ENCODE data around the gene NR6A1. TPM values are rescaled to one million over a fixed set of nuclear protein-coding genes. Genes with fewer than 3 reads are reported as not detected.
A peak's percentile ranks its signal among the peaks of the same experiment; 100 is the strongest.

NR6A1 gene
- total and polyA plus RNA-seq, 2 of the 8 experiments (the other 6 are each of a cell fraction or from before 2014, with no cell fraction given): 93.2 to 237 TPM

DNA sequence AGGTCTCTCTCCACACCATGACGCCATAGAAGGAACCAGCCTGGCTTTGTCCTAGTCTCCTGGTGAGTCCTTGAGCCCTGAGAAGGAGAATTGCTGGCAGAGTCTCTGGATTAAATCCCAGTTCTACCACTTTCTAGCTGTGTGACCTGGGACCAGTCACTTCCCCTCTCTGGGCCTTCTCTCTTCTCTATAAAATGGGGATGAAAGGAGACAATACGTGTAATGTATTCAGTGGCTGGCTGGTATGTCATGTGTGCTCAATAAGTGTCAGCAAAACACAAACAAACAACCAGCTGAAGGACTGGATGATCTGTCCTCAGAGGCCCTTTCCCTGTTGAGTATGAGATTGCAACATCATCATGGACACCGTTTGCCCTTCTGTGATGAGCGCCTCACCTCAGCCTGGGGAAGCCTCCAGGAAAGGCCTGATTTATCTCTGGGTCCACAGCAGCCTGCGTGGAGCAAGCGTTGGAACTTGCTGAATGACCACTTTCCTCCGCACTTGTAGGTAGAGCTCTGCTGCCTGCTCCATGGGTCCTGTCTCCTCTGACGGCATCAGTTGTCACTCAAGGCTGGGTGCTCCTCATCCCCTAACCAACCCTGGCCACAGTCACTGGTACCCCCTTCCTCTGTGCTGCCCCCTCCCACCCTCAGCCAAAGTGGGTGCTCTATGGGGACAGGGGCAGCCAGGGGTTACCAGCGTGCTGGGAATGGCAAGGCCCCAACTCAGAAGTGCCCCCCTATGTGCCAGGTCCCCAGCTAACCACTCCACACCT is 260.3 kb downstream of the NR6A1 start:
- no peaks in the 10 kb centered on the region for H4K20me1 ChIP-seq (replicated peaks in 1 of 2; ENCODE audit: control insufficient read depth in 1 of 2, insufficient read depth in 2 of 2, low read length in 2 of 2)
- H3K79me2 ChIP-seq (ENCODE audit: control insufficient read depth in 1 of 2, insufficient read depth in 2 of 2, low read length in 2 of 2): no peaks in the 10 kb centered on the region
- no peaks in the 10 kb centered on the region for H3K9me3 ChIP-seq (ENCODE audit: insufficient read depth in 2 of 2, low read depth in 1 of 2, low read length in 1 of 2)
- POLR2A ChIA-PET (ENCODE audit: partially characterized antibody): interaction anchor here (0.8 to 1.5 kb wide), 2 partner anchors 26 to 84 kb away, joined by 3 to 4 read pairs; no protein-coding TSS in a partner anchor
- H2BK5ac ChIP-seq (ENCODE audit: low read depth, low read length): no peak overlapping the region
- H4K5ac ChIP-seq (ENCODE audit: insufficient read length, low read depth, low read length): no peak overlapping the region
- no peak for TF ChIP-seq BACH1 (IDR thresholded peaks at IDR 0.05; ENCODE audit: low read length)
- TF ChIP-seq SRF (IDR thresholded peaks at IDR 0.05; ENCODE audit: low read depth, low read length): no peak
- TF ChIP-seq EP300 (IDR thresholded peaks at IDR 0.05; ENCODE audit: borderline replicate concordance in 1 of 2, low read depth in 2 of 2, low read length in 2 of 2): no peak
- H4K91ac ChIP-seq (replicated peaks; ENCODE audit: insufficient read length, low read length): no peak overlapping the region
- H3K4me3 ChIP-seq (ENCODE audit: extremely low read depth in 1 of 4, insufficient read depth in 2 of 4, low read depth in 3 of 4, low read length in 4 of 4): no peak overlapping the region
- H3K27ac ChIP-seq (ENCODE audit: low read depth, low read length): no peak overlapping the region
- no peak overlapping the region for H2BK15ac ChIP-seq (ENCODE audit: low read length)
- H2BK20ac ChIP-seq (ENCODE audit: low read length): no peak overlapping the region
- no peaks in the 10 kb centered on the region for H3K23me2 ChIP-seq (ENCODE audit: low read depth, low read length)
- no peak overlapping the region for H3K18ac ChIP-seq (ENCODE audit: extremely low read depth, low read length)
- no peak overlapping the region for H3K4me2 ChIP-seq (ENCODE audit: insufficient read depth in 1 of 2, low read depth in 2 of 2, low read length in 2 of 2)
- no peak overlapping the region for H3K56ac ChIP-seq (replicated peaks; ENCODE audit: insufficient read length, low read depth, low read length)
- no peak overlapping the region for H2AK5ac ChIP-seq (ENCODE audit: low read depth, low read length)
- no peaks in the 10 kb centered on the region for H3K79me1 ChIP-seq (ENCODE audit: low read depth, low read length)
- 83% methylated on average over 9 of the region's 9 CpGs; no CpG with 5 or more reads in 1 of the 2 experiments for WGBS, 2 experiments (ENCODE audit: extremely low coverage in 1 of 2, insufficient coverage in 1 of 2, insufficient read length in 1 of 2, insufficient replicate concordance in 2 of 2, low coverage in 1 of 2, low lambda C conversion rate in 2 of 2, missing lambda C conversion rate in 1 of 2)
- no peak overlapping the region for H2BK120ac ChIP-seq (replicated peaks; ENCODE audit: low read depth, low read length)
- DNase-seq (ENCODE audit: low read depth in 1 of 2, low spot score in 2 of 2): peak in 1 of 2 experiments; percentile 45
- no peak overlapping the region for H3K14ac ChIP-seq (ENCODE audit: insufficient read length)
- peaks cover 0 to 24% (median 8%) of the 10 kb centered on the region in 4 experiments; a peak in 6 of 7 replicates for H3K4me1 ChIP-seq (replicated peaks in 1 of 4; ENCODE audit: control insufficient read depth in 3 of 4, insufficient read depth in 4 of 4, low read length in 3 of 4)
- H4K8ac ChIP-seq (ENCODE audit: extremely low read depth, insufficient read depth, low read length): no peak overlapping the region
- no peak overlapping the region for H2AFZ ChIP-seq (ENCODE audit: low read length)
- H2BK12ac ChIP-seq (ENCODE audit: low read depth, low read length): 0 out of 2 replicates have a peak overlapping the region, but pooled peaks have one; percentile 10
- peaks cover 3 to 10% (median 7%) of the 10 kb centered on the region in 4 experiments; a peak in 6 of 7 replicates for H3K27me3 ChIP-seq (replicated peaks in 1 of 4; ENCODE audit: control insufficient read depth in 3 of 4, extremely low read depth in 1 of 4, insufficient read depth in 3 of 4, low read length in 3 of 4)
- H3K23ac ChIP-seq (ENCODE audit: insufficient read length): no peak overlapping the region
- no peaks in the 10 kb centered on the region for H3K36me3 ChIP-seq (ENCODE audit: control insufficient read depth in 2 of 4, insufficient read depth in 4 of 4, low read length in 3 of 4)
- no peak for FAIRE-seq
- H3K9ac ChIP-seq (replicated peaks in 1 of 4; ENCODE audit: extremely low read depth in 1 of 4, low read depth in 3 of 4, low read length in 3 of 4): no peak overlapping the region
- CTCF ChIA-PET (ENCODE audit: partially characterized antibody): interaction anchor here (0.6 to 19.2 kb wide), 8 partner anchors 11 to 342 kb away, joined by 3 to 234 read pairs (median 3); no protein-coding TSS in a partner anchor
- no peak overlapping the region for H3K4ac ChIP-seq (replicated peaks; ENCODE audit: insufficient read length, low read depth, low read length)

Data from H1 (cell line).